CD14-positive monocyte (primary cell): ENCODE results near the gene ERFL. TPM values are rescaled to one million over a fixed set of nuclear protein-coding genes. Genes with fewer than 3 reads are reported as not detected.
A peak's percentile ranks its signal among the peaks of the same experiment; 100 is the strongest.

Experiments
- DNase-seq, 3 donors: peaks; one replicate each; pipeline ENCODE4 v3.0.0-alpha.2; 2011 to 2022
- H2AFZ ChIP-seq: 2 replicates; pipeline ENCODE4 v1.6.0; 2012; ENCODE audit warnings: mild to moderate bottlenecking, low read depth, low read length, inconsistent platforms; ENCODE audit not compliant: insufficient read depth, poor library complexity, severe bottlenecking
- H3K27ac ChIP-seq, 2 donors: 1 replicate in 1 of 2; 2 replicates in 1 of 2; pipeline ENCODE4 v1.5.1; 2012 to 2013; ENCODE audit warnings: low read length in 2 of 2, control low read depth in 1 of 2, inconsistent platforms in 1 of 2, low read depth in 1 of 2, mild to moderate bottlenecking in 1 of 2
- H3K27me3 ChIP-seq, 2 donors: one replicate each; pipeline versions ENCODE4 v1.6.0 to v1.6.1; 2011 to 2013; ENCODE audit warnings: low read length in 2 of 2; ENCODE audit not compliant: control insufficient read depth in 2 of 2, insufficient read depth in 2 of 2
- H3K36me3 ChIP-seq, 2 donors: replicated peaks in 1 of 2; 1 replicate in 1 of 2; 2 replicates in 1 of 2; pipeline versions ENCODE4 v1.5.1 to v1.6.1; 2012 to 2013; ENCODE audit warnings: low read length in 2 of 2, control low read depth in 1 of 2, inconsistent platforms in 1 of 2, mild to moderate bottlenecking in 1 of 2; ENCODE audit not compliant: insufficient read depth in 2 of 2, control insufficient read depth in 1 of 2
- H3K4me1 ChIP-seq, 2 donors: 1 replicate in 1 of 2; 2 replicates in 1 of 2; pipeline versions ENCODE4 v1.5.1 to v1.6.1; 2012 to 2013; ENCODE audit warnings: low read length in 2 of 2, control low read depth in 1 of 2, inconsistent platforms in 1 of 2, mild to moderate bottlenecking in 1 of 2, moderate library complexity in 1 of 2; ENCODE audit not compliant: insufficient read depth in 2 of 2, control insufficient read depth in 1 of 2
- H3K4me2 ChIP-seq: replicated peaks from 2 replicates; pipeline ENCODE3; 2012; ENCODE audit warnings: low read length, moderate library complexity, mild to moderate bottlenecking; ENCODE audit not compliant: poor library complexity, severe bottlenecking; ENCODE audit errors: extremely low read depth
- H3K4me3 ChIP-seq, 3 experiments: fragments of 200-600 bp in 1 of 3; sonication (generic) in 1 of 3; replicated peaks in 1 of 3; 1 replicate in 2 of 3; 2 replicates in 1 of 3; pipeline ENCODE4 v1.5.1; 2011 to 2013; ENCODE audit warnings: low read length in 3 of 3, mild to moderate bottlenecking in 3 of 3, control low read depth in 2 of 3, low read depth in 2 of 3, inconsistent platforms in 1 of 3, moderate library complexity in 1 of 3
- H3K79me2 ChIP-seq: 2 replicates; pipeline ENCODE4 v1.6.0; 2012; ENCODE audit warnings: mild to moderate bottlenecking, control low read depth, inconsistent platforms, low read length, moderate library complexity; ENCODE audit not compliant: insufficient read depth
- H3K9ac ChIP-seq: 2 replicates; pipeline ENCODE4 v1.6.0; 2017; ENCODE audit warnings: low read length, mild to moderate bottlenecking; ENCODE audit not compliant: insufficient read depth, poor library complexity, severe bottlenecking
- H3K9me3 ChIP-seq, 2 donors: replicated peaks in 1 of 2; 1 replicate in 1 of 2; 2 replicates in 1 of 2; pipeline versions ENCODE4 v1.5.1 to v1.6.1; 2012 to 2013; ENCODE audit warnings: low read length in 2 of 2, control low read depth in 1 of 2; ENCODE audit not compliant: control insufficient read depth in 1 of 2, insufficient read depth in 1 of 2
- H4K20me1 ChIP-seq: 2 replicates; pipeline ENCODE4 v1.6.0; 2012; ENCODE audit warnings: mild to moderate bottlenecking, low read length, control low read depth, moderate library complexity; ENCODE audit not compliant: insufficient read depth
- H3K27ac Mint-ChIP-seq, 7 donors: one replicate each; pipeline ENCODE4 v1.8.0; 2020; ENCODE audit warnings: mild to moderate bottlenecking in 7 of 7, mixed read lengths in 7 of 7, moderate library complexity in 6 of 7, inconsistent platforms in 2 of 7
- H3K27me3 Mint-ChIP-seq, 3 donors: one replicate each; pipeline ENCODE4 v1.8.0; 2021 to 2022; ENCODE audit warnings: low read depth in 3 of 3, mild to moderate bottlenecking in 3 of 3, mixed read lengths in 3 of 3, moderate library complexity in 3 of 3, inconsistent platforms in 1 of 3
- H3K36me3 Mint-ChIP-seq, 2 donors: one replicate each; pipeline ENCODE4 v1.8.0; 2020; ENCODE audit warnings: mixed read lengths in 2 of 2, inconsistent platforms in 1 of 2, mild to moderate bottlenecking in 1 of 2
- H3K4me1 Mint-ChIP-seq: one replicate; pipeline ENCODE4 v1.8.0; 2020; ENCODE audit warnings: mild to moderate bottlenecking, mixed read lengths
- H3K4me3 Mint-ChIP-seq, 2 donors: one replicate each; pipeline ENCODE4 v1.8.0; 2020; ENCODE audit warnings: mild to moderate bottlenecking in 2 of 2, mixed read lengths in 2 of 2, moderate library complexity in 1 of 2
- H3K9me3 Mint-ChIP-seq, 7 donors: one replicate each; pipeline ENCODE4 v1.8.0; 2020 to 2022; ENCODE audit warnings: mixed read lengths in 7 of 7, mild to moderate bottlenecking in 6 of 7, moderate library complexity in 6 of 7, inconsistent platforms in 2 of 7
- CTCF ChIP-seq: fragments of 200-600 bp; IDR thresholded peaks from one replicate; pipeline ENCODE4 v1.8.0; 2022; ENCODE audit warnings: antibody characterized with exemption, mild to moderate bottlenecking
- WGBS: methylation state at CpG from one replicate; pipeline ENCODE4 v1.1.5; 2013; ENCODE audit warnings: missing lambda C conversion rate; ENCODE audit not compliant: insufficient coverage; 5-methylcytosine and 5-hydroxymethylcytosine counted together
- intact Hi-C, 2 donors: fragments of 100-400 bp; cut with micrococcal nuclease; formaldehyde crosslinking; loops; one replicate each; pipeline versions ENCODE4 v1.15.0 to v1.15.1; 2023
- polyA plus RNA-seq, 3 donors: library from polyadenylated mRNA; depleted of rRNA in 1 of 3; unstranded in 2 of 3; stranded (reverse) in 1 of 3; fragments of 300-500 nt in 2 of 3; fragments of >200 nt in 1 of 3; fragmentation: Illumina TruSeq in 2 of 3; gene quantifications; 1 replicate in 2 of 3; 2 replicates in 1 of 3; pipeline ENCODE4 v1.2.3, GENCODE V29; 2012 to 2021

The ERFL gene
- polyA plus RNA-seq, 3 donors, result not detected

GRCh38 chr19:41877916-41878905, 50.0 kb downstream of the ERFL start:
- peak overlapping the region; percentile 78 for H3K4me2 ChIP-seq
- intact Hi-C loops, result no loop called here

More at GRCh38 chr19:41877916-41878905, 50.0 kb downstream of the ERFL start:
- Histone ChIP-seq H3K9me3 (no peaks in the 10 kb centered on the region), H3K4me3 (peak overlapping the region in 2 of 3 experiments; percentile 1 to 66), H3K79me2 (peaks cover 2% of the 10 kb centered on the region), H3K27ac (peak overlapping the region; percentile 43 to 92), H3K27me3 (no peaks in the 10 kb centered on the region), H2AFZ (peak overlapping the region; percentile 78), H4K20me1 (no peaks in the 10 kb centered on the region), H3K36me3 (no peaks in the 10 kb centered on the region), H3K9ac (peak overlapping the region; percentile 66), H3K4me1 (peaks cover 62 to 73% of the 10 kb centered on the region in 2 donors)
- H3K27ac Mint-ChIP-seq, result peak overlapping the region; percentile 75 to 92 (median 87)
- peak overlapping the region; percentile 67 to 84 for H3K4me3 Mint-ChIP-seq
- DNase-seq, result peak in 2 of 3 donors; percentile 56 to 70
- 54% methylated on average over 11 of the region's 17 CpGs for WGBS
- H3K27me3 Mint-ChIP-seq, result peaks cover 0 to 1% (median 0%) of the 10 kb centered on the region in 3 donors
- H3K9me3 Mint-ChIP-seq, result peaks cover 0 to 4% (median 0%) of the 10 kb centered on the region in 7 donors
- H3K4me1 Mint-ChIP-seq, result peaks cover 68% of the 10 kb centered on the region
- H3K36me3 Mint-ChIP-seq, result no peaks in the 10 kb centered on the region
- TF ChIP-seq CTCF, result no peak
